OCI-LY7 (cell line): Measurements from ENCODE around the gene SPX. TPM values are rescaled to one million over a fixed set of nuclear protein-coding genes. Genes with fewer than 3 reads are reported as not detected.
A peak's percentile ranks its signal among the peaks of the same experiment; 100 is the strongest.

Source experiments
- Bru-seq: library from RNA; stranded (reverse); fragments of 400-500 nt; gene quantifications from one replicate; lab custom pipeline; 2021; lab: Mats Ljungman, UMichigan
- BruChase-seq, 2 experiments: library from RNA; stranded (reverse); fragments of 400-500 nt; gene quantifications; one replicate each; lab custom pipeline; 2021; lab: Mats Ljungman, UMichigan
- BruUV-seq: library from RNA; stranded (reverse); fragments of 400-500 nt; replicated peaks from 2 replicates; lab custom pipeline; 2021; lab: Mats Ljungman, UMichigan
- CTCF ChIA-PET: fragments of 300-600 bp; sonication (Branson Sonifier 250); formaldehyde crosslinking; loops from one replicate; lab custom pipeline; 2022; ENCODE audit warnings: antibody characterized with exemption; ENCODE audit not compliant: unreplicated experiment; lab: Charles Lee
- POLR2A ChIA-PET: fragments of 300-600 bp; sonication (Branson Sonifier 250); formaldehyde crosslinking; loops from one replicate; lab custom pipeline; 2022; ENCODE audit warnings: antibody characterized with exemption; lab: Charles Lee
- DNase-seq: peaks from one replicate; pipeline ENCODE4 v3.0.0-alpha.2; 2015; ENCODE audit warnings: low spot score
- H2AFZ ChIP-seq: fragments of 200-600 bp; sonication (generic), shearing (Covaris generic); 2 replicates; pipeline ENCODE4 v1.6.1; 2014; ENCODE audit warnings: mild to moderate bottlenecking, antibody characterized with exemption, low read length, moderate library complexity
- H3K27ac ChIP-seq: fragments of 200-600 bp; sonication (generic); 2 replicates; pipeline ENCODE4 v1.5.1; 2014; ENCODE audit warnings: mixed run types, low read depth, mild to moderate bottlenecking, moderate library complexity, low read length, inconsistent platforms; ENCODE audit not compliant: poor library complexity, severe bottlenecking
- H3K36me3 ChIP-seq: fragments of 200-600 bp; sonication (generic); 2 replicates; pipeline ENCODE4 v1.6.1; 2014; ENCODE audit warnings: mild to moderate bottlenecking, antibody characterized with exemption, low read length, moderate library complexity, mixed read lengths; ENCODE audit not compliant: insufficient read depth
- H3K4me1 ChIP-seq: fragments of 200-600 bp; sonication (generic); 2 replicates; pipeline ENCODE4 v1.5.1; 2014; ENCODE audit warnings: mild to moderate bottlenecking, low read length; ENCODE audit not compliant: insufficient read depth, poor library complexity, severe bottlenecking
- H3K4me2 ChIP-seq: fragments of 200-600 bp; sonication (generic); 2 replicates; pipeline ENCODE4 v1.6.1; 2014; ENCODE audit warnings: mild to moderate bottlenecking, low read length
- H3K4me3 ChIP-seq: fragments of 200-600 bp; sonication (generic); 2 replicates; pipeline ENCODE4 v1.5.1; 2014; ENCODE audit warnings: mild to moderate bottlenecking, low read depth, low read length; ENCODE audit not compliant: poor library complexity, severe bottlenecking
- H3K79me2 ChIP-seq: fragments of 200-600 bp; sonication (generic); 2 replicates; pipeline ENCODE4 v1.6.1; 2016; ENCODE audit warnings: low read depth, mild to moderate bottlenecking, low read length, moderate library complexity, mixed read lengths; ENCODE audit not compliant: insufficient read depth
- H3K9me2 ChIP-seq: fragments of 200-600 bp; sonication (generic); 2 replicates; pipeline ENCODE4 v1.6.1; 2016; ENCODE audit warnings: mild to moderate bottlenecking, low read length, mixed read lengths; ENCODE audit not compliant: insufficient read depth
- H3K9me3 ChIP-seq: fragments of 200-600 bp; sonication (generic); 2 replicates; pipeline ENCODE4 v1.6.1; 2014; ENCODE audit warnings: mild to moderate bottlenecking, mixed run types, low read length, mixed read lengths
- H4K20me1 ChIP-seq: fragments of 200-600 bp; sonication (generic); 2 replicates; pipeline ENCODE4 v1.6.1; 2014; ENCODE audit warnings: mild to moderate bottlenecking, antibody characterized with exemption, low read length, moderate library complexity, mixed read lengths; ENCODE audit not compliant: insufficient read depth
- CTCF ChIP-seq: fragments of 200-600 bp; sonication (generic); conservative IDR thresholded peaks from 2 replicates; pipeline ENCODE4 v1.5.1; 2014; ENCODE audit warnings: mild to moderate bottlenecking, antibody characterized with exemption, low read length, moderate library complexity, mixed read lengths
- EZH2phosphoT487 ChIP-seq: fragments of 200-600 bp; sonication (generic); IDR thresholded peaks from 2 replicates; pipeline ENCODE4 v1.6.1; 2018; ENCODE audit warnings: low read depth, borderline replicate concordance, mild to moderate bottlenecking, mixed run types, antibody characterized with exemption, low read length, moderate library complexity, mixed read lengths
- intact Hi-C: fragments of 100-400 bp; cut with micrococcal nuclease; formaldehyde crosslinking; loops from one replicate; pipeline ENCODE4 v1.10.0; 2022; ENCODE audit not compliant: unreplicated experiment
- long read RNA-seq: library from polyadenylated mRNA; stranded (forward); transcript quantifications from one replicate; pipeline ENCODE4 v2.0.0, GENCODE V29; 2022
- total RNA-seq, 2 experiments: library from RNA; depleted of rRNA in 1 of 2; stranded (reverse); fragments of >200 nt in 1 of 2; shearing (Covaris generic) in 1 of 2; gene quantifications; 2 replicates each; pipeline ENCODE4 v1.2.3, GENCODE V29; 2014 to 2022

SPX gene
- 0.35 TPM in 1 of 2 replicates, not detected in the other for total RNA-seq (2014; rRNA removed; shearing (Covaris generic))
- total RNA-seq (2022) = 0.90 and 1.2 TPM in 2 replicates
- percentile 28 among the genes with signal in this experiment for Bru-seq, nascent RNA
- percentile 29 among the genes with signal in this experiment for BruChase-seq, experiment 1, labeled RNA remaining after a 6-hour chase
- BruChase-seq, experiment 2, labeled RNA remaining after a 2-hour chase = percentile 32 among the genes with signal in this experiment
- long read RNA-seq, partial matches to known transcripts = 0 of 2 reads
- long read RNA-seq, other reads (novel, unspliced or antisense) = 1 of 2 reads

- BruUV-seq = no TSS peak
- intact Hi-C loops = loop anchor here (5.0 kb wide), 1 partner anchor 131 kb away; the partner anchor contains the start of gene LDHB
- peak; percentile 4 for DNase-seq
- Histone ChIP-seq H3K4me1 (peaks cover 24% of the 10 kb centered on the region), H3K9me2 (no peaks in the 10 kb centered on the region), H4K20me1 (no peaks in the 10 kb centered on the region), H3K79me2 (no peaks in the 10 kb centered on the region), H3K4me3 (no peak within 1 kb of the TSS), H3K27ac (no peak within 1 kb of the TSS), H3K9me3 (no peaks in the 10 kb centered on the region), H3K36me3 (no peaks in the 10 kb centered on the region), H2AFZ (peak within 1 kb of the TSS; percentile 81), H3K4me2 (peak within 1 kb of the TSS; percentile 66; the same call in 1 of the 2 replicates)
- POLR2A ChIA-PET = interaction anchor here (0.5 to 2.6 kb wide), 7 partner anchors 9 to 533 kb away, joined by 3 to 10 read pairs (median 4); partner anchors contain the start of gene GOLT1B
- CTCF ChIA-PET = no interaction called here
- no peak for TF ChIP-seq EZH2phosphoT487
- TF ChIP-seq CTCF = no peak
These were observed at the start of gene SPX for GRCh38 chr12:21526053-21526452. SPX (plus strand) TSS chr12:21526296; CDS start chr12:21526473, 177 bp downstream.

DNA sequence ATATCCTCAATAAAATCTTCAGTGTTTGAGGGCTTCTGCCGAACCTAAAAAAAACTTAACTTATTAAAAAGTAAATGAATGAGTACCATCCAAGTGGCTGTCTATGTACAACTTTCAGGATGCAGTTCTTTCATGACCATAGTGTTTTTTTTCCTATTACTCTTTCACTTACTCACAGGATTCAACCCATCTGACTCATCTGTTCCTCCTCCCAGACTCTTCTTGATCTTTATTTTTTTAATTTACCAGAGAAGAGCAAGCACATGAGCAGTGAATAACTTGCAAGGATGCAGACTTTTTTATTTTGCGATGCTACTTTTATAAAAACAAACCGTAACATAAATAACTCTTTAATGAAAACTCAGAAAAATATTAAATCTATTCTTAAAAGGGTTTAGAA lies 49.1 kb upstream of the SPX start:
- intact Hi-C loops = no loop called here
- no peak for DNase-seq
- H3K4me3 ChIP-seq = no peak overlapping the region
- no peak overlapping the region for H3K27ac ChIP-seq
- H3K36me3 ChIP-seq = peaks cover 97% of the 10 kb centered on the region
- H3K79me2 ChIP-seq = no peaks in the 10 kb centered on the region
- CTCF ChIA-PET = no interaction called here
- no peaks in the 10 kb centered on the region for H3K9me2 ChIP-seq
- no peak overlapping the region for H3K4me2 ChIP-seq
- TF ChIP-seq EZH2phosphoT487 (no peak), CTCF (no peak)
- no TSS peak for BruUV-seq
- H3K9me3 ChIP-seq = no peaks in the 10 kb centered on the region
- H4K20me1 ChIP-seq = peaks cover 5% of the 10 kb centered on the region; the same call in 1 of the 2 replicates
- H2AFZ ChIP-seq = no peak overlapping the region
- no peaks in the 10 kb centered on the region for H3K4me1 ChIP-seq
- POLR2A ChIA-PET = no interaction called here
